Stimulated activated CD8-positive, alpha-beta memory T cell treated with anti-CD3 and anti-CD28 coated beads, Interleukin-12 subunit alpha, Interleukin-12 subunit beta, amount 100 ng/mL, for 4 hours (primary cell): ENCODE measurements around the gene SLC25A47.
"Not testable (repeated sequence)": the region's sequence is repeated elsewhere in the genome, so short reads cannot be mapped to it uniquely, and the experiment has no call there.

Experiments used
- DNase-seq: peaks from one replicate; pipeline ENCODE4 v3.0.0-alpha.2; 2020; ENCODE audit warnings: low read depth

SLC25A47 gene

GRCh38 chr14:100305324-100306100, 17.6 kb upstream of the SLC25A47 start:
- peak; percentile 60 for DNase-seq

GRCh38 chr14:100306101-100306997, 16.8 kb upstream of the SLC25A47 start, which contains the start of gene SLC25A29:
TSS of gene SLC25A29 (minus strand) at chr14:100306444. CDS start at chr14:100306232, 212 bp downstream.
- peak; percentile 73 for DNase-seq

- DNase-seq = no peak
These were observed 16.0 kb upstream of the SLC25A47 start for GRCh38 chr14:100306998-100307765.

GRCh38 chr14:100307766-100308426, 15.2 kb upstream of the SLC25A47 start:
- no peak for DNase-seq

- DNase-seq = not testable (repeated sequence)
These were observed 14.7 kb upstream of the SLC25A47 start for GRCh38 chr14:100308427-100308792.

- no peak for DNase-seq
These were observed 14.0 kb upstream of the SLC25A47 start for GRCh38 chr14:100309028-100309737.

GRCh38 chr14:100312110-100312876, 10.8 kb upstream of the SLC25A47 start:
- DNase-seq = not testable (repeated sequence)

- no peak for DNase-seq
These were observed 10.2 kb upstream of the SLC25A47 start for GRCh38 chr14:100312877-100313400.

GRCh38 chr14:100313464-100314230, 9.5 kb upstream of the SLC25A47 start:
- DNase-seq = no peak

- DNase-seq = no peak
These were observed 8.4 kb upstream of the SLC25A47 start for GRCh38 chr14:100314724-100315123.

GRCh38 chr14:100317389-100317788, 5.8 kb upstream of the SLC25A47 start:
- DNase-seq = no peak

- DNase-seq = peak; percentile 53
These were observed 5.0 kb upstream of the SLC25A47 start for GRCh38 chr14:100317912-100318808.

- no peak for DNase-seq
These were observed 2.8 kb upstream of the SLC25A47 start for GRCh38 chr14:100320157-100320856.

GRCh38 chr14:100321473-100322137, 1.5 kb upstream of the SLC25A47 start:
- DNase-seq = no peak

- DNase-seq = no peak
These were observed 791 bp upstream of the SLC25A47 start for GRCh38 chr14:100322138-100322957.

GRCh38 chr14:100323942-100324307, 786 bp downstream of the SLC25A47 start:
- DNase-seq = no peak
